Right atrium auricular region (tissue), 2 donors: ENCODE data around the gene ARID5B. TPM values are rescaled to one million over a fixed set of nuclear protein-coding genes. Genes with fewer than 3 reads are reported as not detected.

ENCODE experiments used
- DNase-seq: peaks from one replicate; pipeline ENCODE4 v3.0.0-alpha.2; 2019; ENCODE audit warnings: low spot score
- H3K27ac ChIP-seq, 2 donors: fragments of 200-600 bp; sonication (generic); 1 replicate in 1 of 2; 2 replicates in 1 of 2; pipeline ENCODE4 v1.5.1; 2016 to 2019
- H3K27me3 ChIP-seq, 2 donors: fragments of 200-600 bp; sonication (generic); one replicate each; pipeline versions ENCODE4 v1.5.1 to v1.6.0; 2017 to 2019
- H3K36me3 ChIP-seq: fragments of 200-600 bp; sonication (generic); one replicate; pipeline ENCODE4 v1.5.1; 2016
- H3K4me1 ChIP-seq, 2 donors: fragments of 200-600 bp; sonication (generic); one replicate each; pipeline versions ENCODE4 v1.5.1 to v1.6.0; 2017 to 2019
- H3K4me3 ChIP-seq, 2 donors: fragments of 200-600 bp; sonication (generic); 1 replicate in 1 of 2; 2 replicates in 1 of 2; pipeline ENCODE4 v1.5.1; 2017 to 2019; ENCODE audit warnings: mild to moderate bottlenecking in 1 of 2, moderate library complexity in 1 of 2
- H3K9me3 ChIP-seq, 2 donors: fragments of 200-600 bp; sonication (generic); one replicate each; pipeline ENCODE4 v1.5.1; 2019
- CTCF ChIP-seq, 2 donors: fragments of 200-600 bp; sonication (generic); IDR thresholded peaks; one replicate each; pipeline ENCODE4 v1.5.1; 2019; ENCODE audit warnings: antibody characterized with exemption in 2 of 2
- total RNA-seq, 2 donors: library from RNA; depleted of rRNA; stranded (reverse); fragments of >200 nt; gene quantifications; one replicate each; pipeline ENCODE4 v1.1.0, GENCODE V29; 2016

ARID5B gene
- total RNA-seq, 2 donors from 2014 or later, result 37.9 to 53.4 TPM

- no peaks in the 10 kb centered on the region for H3K36me3 ChIP-seq
- H3K4me3 ChIP-seq, result no peak overlapping the region
- no peak for TF ChIP-seq CTCF (IDR thresholded peaks at IDR 0.05)
- no peaks in the 10 kb centered on the region for H3K4me1 ChIP-seq
- no peak overlapping the region for H3K27ac ChIP-seq
- no peak for DNase-seq
- no peaks in the 10 kb centered on the region for H3K9me3 ChIP-seq
- H3K27me3 ChIP-seq, result no peaks in the 10 kb centered on the region
Observed at GRCh38 chr10:61949687-61950086, 48.2 kb downstream of the ARID5B start.

- no peaks in the 10 kb centered on the region for H3K9me3 ChIP-seq
- H3K27ac ChIP-seq, result no peak overlapping the region
- H3K36me3 ChIP-seq, result no peaks in the 10 kb centered on the region
- no peaks in the 10 kb centered on the region for H3K27me3 ChIP-seq
- TF ChIP-seq CTCF (IDR thresholded peaks at IDR 0.05), result no peak
- H3K4me1 ChIP-seq, result no peaks in the 10 kb centered on the region
- no peak for DNase-seq
- H3K4me3 ChIP-seq, result no peak overlapping the region
Observed at GRCh38 chr10:61950449-61951143, 49.1 kb downstream of the ARID5B start.

- no peak for TF ChIP-seq CTCF (IDR thresholded peaks at IDR 0.05)
- no peaks in the 10 kb centered on the region for H3K4me1 ChIP-seq
- no peaks in the 10 kb centered on the region for H3K9me3 ChIP-seq
- DNase-seq, result no peak
- no peaks in the 10 kb centered on the region for H3K36me3 ChIP-seq
- no peak overlapping the region for H3K4me3 ChIP-seq
- no peaks in the 10 kb centered on the region for H3K27me3 ChIP-seq
- H3K27ac ChIP-seq, result no peak overlapping the region
Observed at GRCh38 chr10:61951144-61951483, 49.6 kb downstream of the ARID5B start.

GRCh38 chr10:61952028-61952674, 50.7 kb downstream of the ARID5B start:
- no peak overlapping the region for H3K27ac ChIP-seq
- no peak overlapping the region for H3K4me3 ChIP-seq
- H3K27me3 ChIP-seq, result no peaks in the 10 kb centered on the region
- DNase-seq, result no peak
- no peaks in the 10 kb centered on the region for H3K4me1 ChIP-seq
- no peaks in the 10 kb centered on the region for H3K9me3 ChIP-seq
- H3K36me3 ChIP-seq, result no peaks in the 10 kb centered on the region
- no peak for TF ChIP-seq CTCF (IDR thresholded peaks at IDR 0.05)

GRCh38 chr10:61953183-61953582, 51.7 kb downstream of the ARID5B start:
- no peak overlapping the region for H3K27ac ChIP-seq
- no peaks in the 10 kb centered on the region for H3K36me3 ChIP-seq
- H3K4me3 ChIP-seq, result no peak overlapping the region
- no peaks in the 10 kb centered on the region for H3K4me1 ChIP-seq
- H3K9me3 ChIP-seq, result no peaks in the 10 kb centered on the region
- DNase-seq, result no peak
- TF ChIP-seq CTCF (IDR thresholded peaks at IDR 0.05), result no peak
- no peaks in the 10 kb centered on the region for H3K27me3 ChIP-seq

- Histone ChIP-seq H3K27me3 (no peaks in the 10 kb centered on the region), H3K4me3 (no peak overlapping the region), H3K27ac (no peak overlapping the region), H3K9me3 (no peaks in the 10 kb centered on the region), H3K4me1 (no peaks in the 10 kb centered on the region), H3K36me3 (no peaks in the 10 kb centered on the region)
- DNase-seq, result no peak
- TF ChIP-seq CTCF (IDR thresholded peaks at IDR 0.05), result no peak
Observed at GRCh38 chr10:61957806-61958205, 56.3 kb downstream of the ARID5B start.
